Stimulated activated CD8-positive, alpha-beta memory T cell treated with anti-CD3 and anti-CD28 coated beads, Interleukin-15, amount 100 ng/mL, for 24 hours (primary cell): Measurements from ENCODE around the gene APOA4.

Experiments used
- DNase-seq: peaks from one replicate; pipeline ENCODE4 v3.0.0-alpha.2; 2020; ENCODE audit warnings: low read depth

The APOA4 gene

DNA sequence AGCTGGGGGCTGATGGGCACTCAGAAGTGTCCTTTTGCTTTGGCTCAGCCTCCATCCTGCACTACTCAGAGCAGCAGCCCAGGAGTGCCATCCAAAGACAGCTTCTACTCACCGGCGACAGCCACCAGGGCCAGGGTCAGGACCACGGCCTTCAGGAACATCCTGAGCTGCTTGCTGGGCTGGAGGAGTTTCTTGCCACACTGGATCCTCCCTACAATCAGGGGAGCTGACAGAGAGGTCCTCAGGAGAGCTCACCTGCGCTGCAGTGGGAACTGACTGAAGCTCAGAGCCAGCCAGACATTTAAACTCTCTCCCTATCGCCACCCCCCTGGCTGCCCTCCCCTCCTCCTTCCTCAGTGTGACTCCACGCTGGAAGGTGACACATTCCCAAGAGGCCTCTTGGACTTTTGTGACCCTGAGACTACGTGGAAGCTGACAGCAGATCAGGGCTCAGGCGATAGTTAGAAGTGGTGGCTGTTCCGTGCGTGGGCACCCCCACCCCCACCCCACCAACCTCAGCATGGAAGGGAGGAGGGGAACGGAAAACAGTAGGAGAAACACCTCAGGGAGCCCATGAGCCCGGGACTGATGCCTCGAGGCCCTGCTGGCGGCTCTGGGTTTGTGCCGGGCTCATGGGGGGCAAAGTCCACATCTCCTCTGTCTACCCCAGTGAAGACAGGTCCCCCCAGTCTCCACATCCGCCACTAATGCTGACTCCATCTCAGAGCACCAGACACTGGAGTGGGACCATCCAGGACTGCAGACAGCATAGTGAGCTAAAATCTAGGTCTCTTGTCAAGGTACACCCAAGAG lies at the start of gene APOA4:
Gene APOA4 (minus strand): TSS at position 274 of the 813 bp plus-strand sequence. CDS start 113 bp downstream, at position 161.
- no peak for DNase-seq

DNA sequence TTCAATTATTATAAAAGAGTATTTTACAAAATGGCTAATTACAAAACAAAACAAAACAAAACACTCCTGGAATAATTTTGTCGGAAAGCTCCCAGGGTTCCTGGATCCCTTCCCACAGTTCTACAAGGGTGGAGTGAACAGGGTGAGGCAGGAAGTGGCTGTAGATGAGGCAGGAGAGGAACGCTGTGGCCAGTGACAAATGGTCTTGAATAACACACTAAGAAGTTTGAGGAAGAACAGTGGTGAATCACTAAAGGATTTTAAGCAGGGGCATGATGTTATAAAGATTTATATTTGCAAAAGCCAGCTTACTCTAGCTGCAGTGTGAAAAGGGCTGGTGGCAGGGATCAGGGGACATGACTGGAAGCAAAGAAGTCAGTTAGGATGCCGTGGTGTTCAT lies 48.1 kb upstream of the APOA4 start:
- DNase-seq, result no peak

DNA sequence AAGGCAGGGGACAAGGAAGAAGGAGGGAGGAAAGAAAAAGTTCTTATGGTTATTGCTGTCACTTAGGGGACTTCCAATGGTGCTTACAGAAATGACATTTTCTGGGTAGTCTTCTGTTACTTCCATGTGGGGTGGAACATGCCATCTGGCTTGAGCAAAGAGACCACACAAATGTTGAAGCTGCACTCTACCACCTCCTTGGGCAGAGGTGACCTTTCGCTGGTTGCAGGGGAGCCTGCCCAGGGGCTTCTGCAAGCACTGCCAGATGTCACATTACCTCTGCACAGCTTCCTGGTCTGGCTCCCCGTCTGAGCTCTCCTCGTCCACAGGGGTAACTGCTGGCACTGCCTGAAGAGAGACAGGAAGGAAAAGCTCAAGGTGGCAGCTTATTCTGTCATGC lies 47.0 kb upstream of the APOA4 start:
- DNase-seq, result no peak

DNA sequence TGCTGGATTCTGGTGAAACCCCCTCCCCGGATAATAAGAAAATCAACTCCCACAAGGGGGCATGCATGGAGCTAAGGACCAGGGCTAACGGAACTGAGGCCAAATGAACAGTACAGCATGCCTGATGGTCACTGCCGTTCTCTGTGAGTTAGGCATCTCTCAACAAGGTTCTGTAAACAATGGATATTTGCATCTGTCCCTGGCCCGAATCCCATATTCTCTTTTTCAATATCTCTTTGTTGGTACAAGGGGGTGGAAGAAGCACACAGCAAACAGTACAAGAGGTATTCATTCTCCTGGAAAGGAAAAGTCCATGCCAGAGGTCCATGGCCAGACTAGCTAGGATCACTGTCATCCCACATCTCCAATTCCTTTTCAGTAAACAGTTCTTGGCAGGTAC lies 46.5 kb upstream of the APOA4 start:
- no peak for DNase-seq

DNA sequence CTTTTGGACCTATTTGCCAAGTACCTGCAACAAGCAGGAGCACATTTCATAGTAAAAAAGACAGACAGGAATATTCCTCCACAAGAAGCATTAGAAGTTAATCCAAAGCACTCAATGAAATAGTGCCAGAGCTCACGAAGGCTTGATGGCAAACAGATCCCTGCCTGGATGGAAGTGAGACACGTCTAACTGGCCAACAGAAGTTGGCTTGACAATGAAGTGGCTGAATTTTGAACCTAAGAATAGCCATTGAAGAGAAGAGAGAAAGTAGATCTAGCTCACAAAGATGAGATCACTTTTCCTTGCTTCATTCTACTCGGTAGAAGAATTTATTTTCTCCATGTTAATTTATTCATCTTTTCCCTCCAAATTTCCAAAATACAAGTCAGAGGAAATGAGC lies 45.0 kb upstream of the APOA4 start:
- no peak for DNase-seq

DNA sequence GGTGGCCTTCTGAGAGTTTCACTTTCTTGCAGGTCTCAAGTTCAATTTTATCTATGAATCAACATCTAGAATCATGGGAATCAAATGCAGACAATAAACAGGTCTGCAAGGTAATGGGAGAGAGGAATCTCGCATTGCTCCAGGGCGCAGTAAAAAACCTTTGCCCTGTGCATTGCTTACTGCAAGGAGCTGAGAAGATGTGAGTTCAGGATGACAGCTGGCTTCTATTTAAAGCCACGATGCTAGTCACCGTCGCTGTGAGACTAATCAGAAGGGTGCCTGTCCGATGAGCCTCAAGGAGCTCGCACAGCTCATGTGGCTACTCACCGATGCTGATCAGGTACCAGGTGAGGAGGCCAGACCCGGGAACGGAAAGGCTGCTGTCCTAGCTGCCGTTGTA lies 44.5 kb upstream of the APOA4 start:
- DNase-seq, result no peak

DNA sequence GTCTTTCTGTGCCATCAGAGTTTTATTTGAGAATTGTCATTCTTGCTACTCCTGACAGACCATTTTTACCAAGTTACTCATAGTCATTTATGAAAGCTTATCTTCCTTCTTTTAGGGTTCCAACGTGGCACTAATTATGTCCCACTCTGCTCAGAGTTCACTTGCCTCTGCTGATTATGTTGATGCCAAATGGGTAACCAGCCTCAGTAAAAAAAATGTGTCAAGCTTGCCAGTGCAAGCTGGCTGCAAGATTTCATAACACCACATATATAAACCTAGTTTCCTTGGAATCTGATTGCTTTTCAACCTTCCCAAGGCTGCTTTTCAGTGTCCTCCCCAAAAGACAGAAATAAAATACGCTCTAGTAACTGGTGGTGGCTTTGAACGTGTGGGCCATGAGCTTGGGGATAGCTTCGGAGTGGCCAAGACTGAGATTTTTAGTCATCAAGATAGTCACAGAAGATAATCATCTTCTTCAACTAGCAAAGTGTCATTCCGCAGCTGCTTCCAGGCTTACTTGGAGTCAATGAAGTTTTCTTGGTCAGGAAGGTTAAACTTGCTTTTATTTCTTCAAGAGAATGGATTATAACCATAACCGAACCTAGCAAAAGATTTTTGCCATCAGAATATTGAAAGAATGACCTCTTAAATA lies 43.8 kb upstream of the APOA4 start:
- DNase-seq, result no peak

DNA sequence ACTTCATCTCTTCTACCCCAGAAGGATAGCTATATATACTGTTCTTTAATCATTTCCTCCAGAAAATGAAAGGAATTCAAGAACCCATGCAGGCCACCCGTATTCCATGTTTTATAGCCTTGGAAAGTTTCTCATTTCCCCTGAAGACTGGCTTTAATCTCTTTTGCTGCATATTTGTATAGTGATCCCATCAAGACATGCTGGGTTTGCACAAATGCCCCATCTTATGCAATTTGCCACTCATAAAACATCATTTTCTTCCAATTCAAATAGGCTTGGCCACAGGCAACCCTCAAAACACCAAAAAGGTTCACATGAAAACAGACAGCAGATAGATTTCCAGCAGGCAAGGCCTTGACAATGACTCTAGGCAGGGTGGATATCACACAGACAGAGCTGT lies 42.6 kb upstream of the APOA4 start:
- no peak for DNase-seq

DNA sequence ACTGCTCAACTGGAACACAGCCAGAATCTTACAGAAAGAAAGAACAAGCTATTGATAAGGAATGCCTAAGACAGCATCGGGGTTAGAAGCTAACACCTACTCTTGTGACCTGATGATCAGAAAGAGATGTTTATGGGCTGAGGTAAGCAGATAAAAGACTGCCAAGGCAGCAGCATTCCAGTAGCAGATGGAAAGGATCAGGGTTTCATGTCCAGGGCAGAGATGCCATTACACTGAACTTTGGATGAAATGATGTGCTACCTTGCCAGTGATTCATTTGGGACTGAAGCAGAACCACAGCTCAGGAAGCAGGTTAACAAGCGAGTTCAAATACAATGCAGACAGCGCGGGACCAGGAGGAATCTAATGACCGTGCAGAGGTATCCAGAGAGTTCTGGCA lies 41.4 kb upstream of the APOA4 start:
- no peak for DNase-seq

DNA sequence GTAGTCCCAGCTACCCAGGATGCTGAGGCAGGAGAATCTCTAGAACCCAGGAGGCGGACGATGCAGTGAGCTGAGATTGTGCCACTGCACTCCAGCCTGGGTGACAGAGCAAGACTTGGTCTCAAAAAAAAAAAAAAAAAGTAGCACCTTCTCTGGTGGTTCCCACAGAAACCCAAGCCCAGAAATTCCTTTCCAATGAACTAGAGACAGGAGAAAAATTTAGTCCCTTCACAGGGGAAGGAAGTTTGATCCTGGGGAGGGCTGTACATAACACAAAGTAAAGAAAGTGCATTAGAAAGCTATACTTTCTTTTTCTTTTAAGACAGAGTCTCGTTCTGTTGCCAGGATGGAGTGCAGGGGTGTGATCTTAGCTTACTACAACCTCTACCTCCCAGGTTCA lies 39.8 kb upstream of the APOA4 start:
- DNase-seq, result no peak

DNA sequence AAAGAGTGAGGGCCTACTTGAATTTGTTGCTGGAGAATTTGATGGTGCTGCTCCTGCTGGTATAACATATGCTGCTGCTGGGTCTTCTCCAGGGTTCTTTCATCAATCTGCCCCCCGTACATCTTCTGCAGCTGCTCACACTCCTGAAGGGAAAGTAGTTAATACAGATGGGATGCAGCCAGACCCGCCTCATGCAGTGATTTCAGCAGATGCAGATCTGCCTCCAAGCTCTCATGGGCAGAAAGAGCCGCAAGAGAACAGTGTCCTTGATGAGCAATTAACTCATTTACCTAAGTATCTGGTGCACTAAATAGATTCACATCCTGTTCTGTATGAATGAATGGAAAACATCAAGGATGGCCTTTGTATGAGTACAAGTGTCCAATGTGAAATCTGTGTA lies 39.1 kb upstream of the APOA4 start:
- DNase-seq, result no peak

DNA sequence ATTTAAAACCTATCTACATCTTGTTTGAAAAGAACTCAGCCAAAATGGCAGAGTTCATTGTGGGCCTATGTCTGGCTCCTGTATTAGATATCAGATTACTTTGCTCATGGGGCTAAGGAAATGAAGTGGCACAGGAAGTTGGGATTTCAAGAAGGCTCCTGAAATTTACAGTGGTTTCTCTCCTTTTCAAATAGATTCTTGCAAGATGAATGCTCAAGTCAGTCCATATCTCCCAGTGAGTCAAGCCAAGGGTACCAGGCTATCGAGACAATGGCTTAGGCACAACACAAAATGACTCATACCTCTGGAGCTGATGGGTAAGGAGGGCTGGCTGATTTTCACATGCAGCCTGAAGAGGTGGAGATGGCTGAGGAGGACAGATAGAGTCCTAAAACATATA lies 38.4 kb upstream of the APOA4 start:
- no peak for DNase-seq

DNA sequence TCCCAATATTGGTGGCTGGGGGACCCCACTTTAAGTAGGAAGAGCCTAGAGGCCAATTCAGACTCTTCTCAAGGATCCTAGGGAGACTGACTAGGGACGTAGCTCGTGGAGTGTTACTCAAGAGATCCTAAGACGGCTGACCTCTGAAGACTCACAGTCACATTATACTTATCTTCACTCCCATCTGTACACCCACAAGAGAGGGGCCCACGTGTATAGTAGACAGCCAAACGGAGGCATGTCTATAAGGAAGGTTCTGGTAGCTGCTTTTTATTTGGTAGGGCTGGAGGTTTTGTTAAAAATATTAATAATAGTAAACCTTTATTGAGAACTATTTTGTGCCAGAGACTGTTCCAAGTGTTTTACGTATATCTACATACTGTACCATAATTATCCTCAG lies 37.2 kb upstream of the APOA4 start:
- DNase-seq, result no peak

DNA sequence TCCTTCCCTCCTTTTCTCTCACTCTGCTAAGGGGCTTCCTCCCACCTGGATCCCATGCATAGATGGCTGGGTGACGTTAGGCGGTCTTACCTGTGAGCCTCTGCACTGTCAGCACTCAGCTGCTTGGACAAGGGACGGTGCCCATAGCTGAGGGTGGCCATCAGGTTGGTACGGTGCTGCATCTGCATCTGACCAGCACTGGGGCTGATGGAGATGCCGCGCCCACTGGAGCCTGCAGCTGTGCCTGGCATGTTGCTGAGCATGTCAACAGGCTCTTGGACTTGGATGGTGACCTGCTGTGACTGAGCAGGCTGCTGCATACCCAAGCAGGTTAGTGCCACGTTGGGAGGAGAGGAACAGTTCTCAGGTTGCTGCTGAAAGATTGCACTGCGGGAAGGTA lies 36.1 kb upstream of the APOA4 start:
- DNase-seq, result no peak

DNA sequence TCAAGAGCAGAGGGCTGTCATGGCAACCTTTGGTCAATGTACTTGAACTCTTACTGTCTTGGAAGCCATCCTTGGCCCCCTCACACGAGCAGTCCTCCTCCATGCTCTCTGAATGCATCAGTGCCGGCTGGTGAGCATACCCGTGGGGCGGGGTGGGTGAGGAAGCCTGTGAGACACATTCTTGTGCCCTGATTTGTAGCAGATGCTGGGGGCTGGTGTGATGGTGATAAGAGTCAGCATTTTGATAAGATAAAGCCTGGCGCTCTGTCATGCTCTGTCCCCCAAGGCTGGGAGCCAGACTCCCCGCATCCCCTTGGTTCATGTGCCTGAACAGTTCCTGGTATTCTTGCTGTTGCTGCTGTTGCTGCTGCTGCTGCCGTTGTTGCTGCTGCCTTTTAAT lies 34.8 kb upstream of the APOA4 start:
- no peak for DNase-seq

DNA sequence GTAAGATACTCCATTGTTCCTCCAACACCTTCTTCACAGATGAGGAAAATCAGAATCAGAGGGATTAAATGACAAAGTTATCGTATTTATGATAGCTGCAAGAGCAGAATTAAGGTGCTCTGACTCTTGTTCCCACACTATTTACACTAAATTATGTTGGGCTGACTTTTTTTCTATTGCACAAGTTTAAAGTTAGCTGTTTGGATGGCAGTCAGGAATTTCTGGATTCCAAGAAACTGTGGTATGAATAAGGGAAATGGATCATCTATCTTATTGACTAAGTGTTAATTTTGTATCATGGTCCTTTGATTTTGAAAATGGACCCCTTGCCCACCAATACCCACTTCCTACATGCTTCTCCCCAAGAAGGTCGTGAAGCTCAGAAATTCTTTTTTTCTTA lies 34.2 kb upstream of the APOA4 start:
- DNase-seq, result no peak

DNA sequence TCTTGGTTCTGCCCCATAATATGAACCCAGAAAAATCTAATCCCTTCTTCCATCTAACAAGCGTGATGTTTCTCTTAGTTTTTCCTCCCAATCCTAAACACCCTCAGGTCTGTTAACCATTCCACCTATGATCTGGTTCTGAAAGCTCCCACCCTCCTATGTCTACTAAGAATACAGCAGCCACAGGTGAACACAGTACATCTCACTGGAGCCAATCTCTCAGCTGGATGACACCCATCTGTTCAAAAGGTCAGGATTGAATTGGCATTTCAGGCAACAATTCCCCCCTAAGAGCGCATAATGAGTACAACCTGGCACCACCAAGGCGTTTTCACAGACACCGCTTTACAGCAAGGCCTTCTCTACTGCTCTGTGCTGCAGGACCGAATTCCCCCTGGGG lies 33.3 kb upstream of the APOA4 start:
- DNase-seq, result no peak

DNA sequence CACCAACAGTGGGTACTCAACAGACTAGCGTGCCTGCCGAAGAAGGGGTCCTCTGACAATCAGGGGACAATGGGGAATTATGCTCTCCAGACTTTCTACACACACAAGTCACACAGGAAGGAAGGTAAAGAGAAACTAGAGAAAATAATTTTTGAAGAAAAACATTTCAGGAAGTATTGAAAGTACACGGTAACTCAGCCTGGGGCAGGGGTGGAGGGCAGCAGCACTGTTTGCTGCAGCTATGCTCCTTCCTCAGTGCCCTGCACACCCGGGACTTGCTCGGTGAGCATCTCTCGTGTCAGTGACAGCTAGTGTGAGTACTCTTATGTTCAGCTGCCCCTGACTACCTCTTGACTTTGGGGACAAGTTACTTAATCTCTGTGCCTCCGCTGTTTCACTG lies 32.3 kb upstream of the APOA4 start:
- DNase-seq, result no peak

DNA sequence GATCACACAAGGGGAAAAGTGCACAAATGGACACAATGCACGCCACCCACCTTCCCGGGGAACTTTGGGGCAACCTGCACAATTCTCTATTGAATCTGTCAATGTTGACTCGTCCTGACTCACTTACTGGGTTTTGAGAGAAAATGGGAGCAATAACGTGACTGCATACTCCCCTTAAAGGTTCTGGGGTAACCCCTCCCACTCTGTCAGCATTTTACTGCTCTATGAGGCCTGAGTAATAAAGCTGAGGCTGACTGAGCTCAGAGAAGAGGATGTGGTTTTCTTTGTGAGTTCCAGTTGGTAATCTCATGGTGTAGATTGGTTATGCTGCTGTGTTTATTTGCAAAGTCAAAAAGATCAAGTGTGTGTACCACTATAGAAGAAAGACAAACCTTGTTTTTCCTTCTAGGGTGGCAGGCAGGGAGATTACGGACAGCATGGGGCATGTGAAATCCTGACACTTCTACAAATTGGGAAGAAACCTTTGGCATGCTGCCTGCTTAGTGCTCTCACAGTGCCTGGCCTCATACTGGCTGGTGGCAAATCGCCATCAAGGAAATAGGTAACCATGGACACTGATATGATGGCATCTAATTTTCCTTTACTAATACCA lies 30.5 kb upstream of the APOA4 start:
- DNase-seq, result no peak

DNA sequence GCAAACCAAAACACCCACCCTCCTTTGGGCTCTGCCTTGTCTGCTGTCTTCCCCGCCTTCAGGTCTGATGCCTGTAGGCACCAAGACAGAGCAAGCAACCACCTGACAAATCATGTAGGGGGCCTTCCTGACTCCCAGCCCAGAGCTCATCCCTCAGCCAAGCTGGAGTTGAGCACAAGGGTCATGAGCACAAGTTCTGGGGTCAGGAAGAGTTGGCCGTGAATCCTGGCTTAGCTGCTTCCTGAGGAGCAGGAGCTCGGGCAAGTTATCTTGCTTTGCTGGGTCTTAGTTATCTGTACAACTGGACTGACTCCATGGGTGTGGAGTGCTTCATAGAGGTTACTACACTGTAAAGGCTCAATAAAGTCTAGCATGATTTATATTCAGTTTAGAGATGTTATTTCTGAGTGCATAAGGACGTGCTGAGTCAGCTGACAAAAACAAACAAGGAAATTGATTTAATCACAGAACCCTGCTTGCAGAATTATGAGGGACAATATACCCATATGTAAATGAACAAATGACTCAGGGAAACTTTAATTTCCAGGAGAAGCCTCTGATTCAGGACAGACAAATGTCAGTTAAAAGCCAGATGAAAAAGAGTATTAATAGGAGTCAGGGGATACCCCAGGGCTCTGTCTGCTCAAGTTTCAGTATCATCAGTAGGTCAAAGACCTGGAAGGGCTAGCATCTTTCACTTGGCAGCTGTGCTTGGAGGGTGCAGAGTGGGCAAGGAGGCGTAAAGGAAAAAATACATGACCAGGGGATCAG lies 29.3 kb upstream of the APOA4 start:
- no peak for DNase-seq

DNA sequence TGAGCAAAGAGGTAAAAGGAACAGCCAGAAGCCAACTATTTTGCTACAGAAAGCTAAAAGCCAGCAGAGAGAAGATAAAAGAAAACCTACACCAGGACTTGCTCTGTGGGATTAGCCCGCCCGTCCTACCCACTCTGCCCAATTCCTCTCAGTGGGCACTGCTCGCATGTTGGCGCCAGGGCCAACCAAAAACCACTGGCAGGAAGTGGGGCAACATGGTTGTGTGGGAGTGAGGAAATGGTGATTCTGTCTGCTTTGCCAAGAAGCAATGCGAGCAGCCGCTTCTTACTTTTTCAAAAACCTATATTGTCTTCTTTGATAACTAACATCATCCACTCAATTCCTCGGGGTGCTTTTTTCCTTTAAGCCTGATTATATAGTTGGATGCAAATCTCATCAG lies 28.5 kb upstream of the APOA4 start:
- DNase-seq, result no peak

DNA sequence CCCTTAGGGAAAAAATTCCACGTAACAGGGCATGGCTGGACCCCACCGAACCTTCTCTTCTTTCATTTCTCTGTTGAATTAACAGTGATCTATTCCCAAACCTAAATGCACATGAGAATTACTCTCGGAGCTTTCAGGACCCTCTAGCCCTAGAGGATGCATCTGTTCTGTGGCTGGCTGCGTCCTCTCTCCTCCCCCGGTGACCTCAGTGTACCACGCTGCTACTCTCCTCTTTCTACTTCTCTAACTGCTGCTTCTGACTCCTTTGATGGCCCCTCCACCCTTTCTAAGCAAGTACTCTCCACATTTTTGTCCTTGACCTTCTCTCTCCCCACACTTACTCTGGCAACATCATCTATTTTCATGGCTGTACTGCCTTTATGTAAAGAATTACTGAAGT lies 26.4 kb upstream of the APOA4 start:
- DNase-seq, result no peak

DNA sequence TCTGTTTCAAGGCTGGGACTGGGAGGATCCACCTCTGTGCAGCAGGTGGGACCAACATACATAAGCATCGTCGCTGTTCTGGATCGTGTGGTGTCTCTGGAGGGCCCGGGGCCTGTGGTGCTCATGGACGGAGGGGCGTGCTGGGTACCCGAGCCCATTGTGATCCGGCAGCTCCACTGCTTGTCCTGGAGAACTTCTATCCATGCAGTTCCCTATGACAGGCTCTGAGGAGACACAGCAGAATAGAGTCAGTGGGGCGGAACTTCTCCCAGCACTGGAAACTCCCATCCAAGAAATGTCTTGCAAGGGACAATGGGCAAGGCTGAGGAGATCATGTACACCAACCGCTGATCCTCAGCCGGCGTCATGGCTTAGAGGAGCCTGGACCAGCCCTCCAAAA lies 26.0 kb upstream of the APOA4 start:
- no peak for DNase-seq
